HepG2 (cell line): Measurements from ENCODE around the gene ACAD11. TPM values are rescaled to one million over a fixed set of nuclear protein-coding genes. Genes with fewer than 3 reads are reported as not detected.

Experiments used
- ATAC-seq: fragments of 200-7000 bp; cut with Tn5 transposase; 3 replicates; pipeline ENCODE4 v1.9.1; 2020; ENCODE audit warnings: mild to moderate bottlenecking, moderate library complexity
- BruUV-seq: library from RNA; stranded (reverse); fragments of 400-500 nt; replicated peaks from 2 replicates; lab custom pipeline; 2021; lab: Mats Ljungman, UMichigan
- CTCF ChIA-PET: fragments of 300-600 bp; formaldehyde crosslinking; extraction: SDS; loops from one replicate; lab custom pipeline; 2021; ENCODE audit warnings: low total read pairs, inconsistent platforms, low intra/inter-chr PET ratio; lab: Yijun Ruan, JAX
- POLR2A ChIA-PET: fragments of 350-600 bp; sonication (Branson Sonifier 250); formaldehyde crosslinking; loops from one replicate; lab custom pipeline; 2020; ENCODE audit warnings: antibody characterized with exemption, inconsistent platforms; lab: Yijun Ruan, JAX
- DNase-seq: peaks from one replicate; pipeline ENCODE4 v3.0.0-alpha.2; 2015; ENCODE audit warnings: low spot score
- FAIRE-seq: peaks from 3 replicates; lab custom pipeline; 2011; peaks lifted over from hg19 to GRCh38; lab: Jason Lieb, UNC
- H2AFZ ChIP-seq: one replicate; pipeline ENCODE4 v1.6.1; 2011; ENCODE audit warnings: low read length, inconsistent platforms
- H3K27ac ChIP-seq: fragments of 300-600 bp; 3 replicates; pipeline ENCODE4 v1.8.0; 2011; ENCODE audit warnings: mixed run types, mild to moderate bottlenecking, mixed read lengths, low read length, inconsistent platforms; ENCODE audit not compliant: insufficient read depth; ENCODE audit errors: extremely low read length
- H3K27me3 ChIP-seq, 2 experiments: fragments of 200-600 bp in 1 of 2; 2 replicates in 1 of 2; 3 replicates in 1 of 2; pipeline versions ENCODE4 v1.6.0 to v1.8.0; 2011; ENCODE audit warnings: low read length in 2 of 2, mild to moderate bottlenecking in 2 of 2, moderate library complexity in 2 of 2, inconsistent platforms in 1 of 2; ENCODE audit not compliant: insufficient read depth in 2 of 2, control insufficient read depth in 1 of 2
- H3K36me3 ChIP-seq, 2 experiments: fragments of 200-600 bp in 1 of 2; replicated peaks in 1 of 2; 2 replicates in 1 of 2; 3 replicates in 1 of 2; pipeline versions ENCODE4 v1.5.1 to v1.8.0; 2011; ENCODE audit warnings: low read length in 2 of 2, inconsistent platforms in 1 of 2; ENCODE audit not compliant: insufficient read depth in 2 of 2, control insufficient read depth in 1 of 2
- H3K4me1 ChIP-seq: 2 replicates; pipeline ENCODE4 v1.5.1; 2012; ENCODE audit warnings: low read length, inconsistent platforms; ENCODE audit not compliant: insufficient read depth
- H3K4me2 ChIP-seq: 2 replicates; pipeline ENCODE4 v1.6.0; 2011; ENCODE audit warnings: low read depth, low read length, inconsistent platforms
- H3K4me3 ChIP-seq, 3 experiments: fragments of 200-600 bp in 1 of 3; sonication (generic), shearing (Covaris generic) in 1 of 3; replicated peaks in 1 of 3; 2 replicates each; pipeline ENCODE4 v1.5.1; 2011 to 2016; ENCODE audit warnings: low read length in 3 of 3, inconsistent platforms in 2 of 3, low read depth in 2 of 3, mild to moderate bottlenecking in 2 of 3, control low read depth in 1 of 3, mixed read lengths in 1 of 3; ENCODE audit not compliant: insufficient read depth in 1 of 3
- H3K79me2 ChIP-seq: one replicate; pipeline ENCODE4 v1.6.1; 2011; ENCODE audit warnings: low read length, inconsistent platforms; ENCODE audit not compliant: insufficient read depth
- H3K9ac ChIP-seq: 2 replicates; pipeline ENCODE4 v1.6.0; 2011; ENCODE audit warnings: mild to moderate bottlenecking, low read depth, low read length, inconsistent platforms; ENCODE audit not compliant: insufficient read depth
- H3K9me3 ChIP-seq: 2 replicates; pipeline ENCODE4 v1.5.1; 2012; ENCODE audit warnings: mild to moderate bottlenecking, low read length
- H4K20me1 ChIP-seq: 2 replicates; pipeline ENCODE4 v1.6.0; 2011; ENCODE audit warnings: inconsistent platforms, mild to moderate bottlenecking, low read length, moderate library complexity; ENCODE audit not compliant: insufficient read depth
- AKAP8 ChIP-seq: sonication (generic); formaldehyde crosslinking; IDR thresholded peaks from 2 replicates; pipeline ENCODE4 v1.5.1; 2020; ENCODE audit warnings: mild to moderate bottlenecking, missing genetic modification reagents
- FLYWCH1 ChIP-seq: sonication (generic); formaldehyde crosslinking; IDR thresholded peaks from 2 replicates; pipeline ENCODE4 v1.8.1; 2023; ENCODE audit warnings: mild to moderate bottlenecking, missing genetic modification reagents
- GATAD2A ChIP-seq: IDR thresholded peaks from 2 replicates; pipeline ENCODE4 v1.6.1; 2016
- PAF1 ChIP-seq: IDR thresholded peaks from 2 replicates; pipeline ENCODE4 v1.6.1; 2016; ENCODE audit warnings: missing genetic modification reagents, missing compliant biosample characterization
- ZIK1 ChIP-seq: sonication (generic); formaldehyde crosslinking; IDR thresholded peaks from 2 replicates; pipeline ENCODE4 v1.5.0; 2020; ENCODE audit warnings: mild to moderate bottlenecking, low read depth, missing genetic modification reagents, borderline replicate concordance
- ZNF768 ChIP-seq: sonication (generic); formaldehyde crosslinking; IDR thresholded peaks from 2 replicates; pipeline ENCODE4 v1.4.0; 2020; ENCODE audit warnings: missing genetic modification reagents
- ZSCAN30 ChIP-seq: sonication (generic); formaldehyde crosslinking; IDR thresholded peaks from 2 replicates; pipeline ENCODE4 v1.5.0; 2020; ENCODE audit warnings: mild to moderate bottlenecking, missing genetic modification reagents
- WGBS: methylation state at CpG from one replicate; pipeline ENCODE4 v1.1.6; 2017; ENCODE audit warnings: low lambda C conversion rate; 5-methylcytosine and 5-hydroxymethylcytosine counted together
- in situ Hi-C: cut with HindIII; loops from 2 replicates; pipeline ENCODE4 v1.10.0; 2017; ENCODE audit warnings: low pct_unique_long_range_greater_than_20kb; ENCODE audit not compliant: extremely low pct_ligation_motif_present
- intact Hi-C: fragments of 100-400 bp; cut with micrococcal nuclease; formaldehyde crosslinking; loops from one replicate; pipeline ENCODE4 v1.10.0; 2022; ENCODE audit not compliant: unreplicated experiment
- polyA plus RNA-seq, 8 experiments: library from polyadenylated mRNA; depleted of rRNA in 3 of 8; stranded (reverse) in 7 of 8; unstranded in 1 of 8; fragments of >200 nt; fragmentation: Illumina TruSeq in 4 of 8; extraction: Trizol in 4 of 8; gene quantifications; 2 replicates each; pipeline versions ENCODE4 v1.2.1 to v1.2.3, GENCODE V29; 2011 to 2016; ENCODE audit warnings: low read depth in 4 of 8, missing spikeins in 1 of 8, mixed read lengths in 1 of 8; ENCODE audit not compliant: insufficient read depth in 1 of 8
- total RNA-seq, 5 experiments: library from RNA; depleted of rRNA; stranded (reverse); fragments of >200 nt; fragmentation: Illumina TruSeq; extraction: Trizol; gene quantifications; 2 replicates each; pipeline ENCODE4 v1.2.3, GENCODE V29; 2016; ENCODE audit warnings: low read depth in 1 of 5
- TF ChIP-seq, protein P1 (sequence below): sonication (generic); formaldehyde crosslinking; IDR thresholded peaks from 2 replicates; pipeline ENCODE4 v1.4.0; 2020; ENCODE audit warnings: missing genetic modification reagents, borderline replicate concordance
- TF ChIP-seq, protein P2 (sequence below): sonication (generic); formaldehyde crosslinking; IDR thresholded peaks from 2 replicates; pipeline ENCODE4 v1.8.0; 2022; ENCODE audit warnings: mild to moderate bottlenecking, missing genetic modification reagents, borderline replicate concordance
- TF ChIP-seq, protein P3 (sequence below): sonication (generic); formaldehyde crosslinking; IDR thresholded peaks from 2 replicates; pipeline ENCODE4 v1.4.0; 2020; ENCODE audit warnings: missing genetic modification reagents
- TF ChIP-seq, protein P4 (sequence below): sonication (generic); formaldehyde crosslinking; conservative IDR thresholded peaks from 2 replicates; pipeline ENCODE4 v1.8.0; 2022; ENCODE audit warnings: mild to moderate bottlenecking, moderate library complexity, missing genetic modification reagents
- TF ChIP-seq, protein P5 (sequence below): sonication (generic); formaldehyde crosslinking; IDR thresholded peaks from 2 replicates; pipeline ENCODE4 v1.4.0; 2020; ENCODE audit warnings: missing genetic modification reagents

ACAD11 gene
- total and polyA plus RNA-seq, 2 of the 13 experiments (the other 11 are each of a cell fraction or from before 2014, with no cell fraction given) = 30.6 to 56.9 TPM

DNA sequence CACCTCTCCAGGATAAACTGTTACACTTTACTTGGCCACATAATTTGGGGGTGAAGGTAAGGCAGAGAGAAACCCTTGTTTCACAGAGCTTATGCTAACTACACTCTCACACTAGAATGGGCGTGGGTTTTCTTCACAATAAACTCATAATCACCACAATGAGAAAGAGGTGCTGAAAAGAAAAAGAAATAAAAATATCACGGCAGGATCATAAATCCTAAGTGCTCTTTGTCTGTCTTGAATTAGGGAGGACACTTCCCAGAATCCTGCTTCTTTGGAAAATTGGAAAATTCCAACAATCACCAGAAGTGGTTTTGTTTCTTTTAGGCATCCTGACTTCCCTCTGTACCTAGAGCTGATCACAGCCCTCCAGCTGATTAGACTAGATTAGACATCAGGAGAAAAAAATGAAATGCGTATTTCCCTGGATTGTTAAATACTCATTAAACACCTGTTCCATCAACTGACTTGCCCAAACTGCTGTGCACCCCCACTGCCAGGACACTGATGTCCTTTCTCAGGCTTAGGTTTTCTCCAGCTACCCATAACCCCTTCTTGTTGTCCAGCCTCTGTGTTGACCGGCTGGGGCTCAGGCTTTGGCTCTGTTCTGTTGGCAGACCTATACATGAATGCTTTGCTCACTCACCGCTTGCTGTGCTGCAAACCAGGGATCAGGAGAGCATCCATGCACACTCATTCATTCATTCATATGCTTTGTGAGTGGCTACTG, 104.1 kb downstream of the ACAD11 start (continued):
- TF ChIP-seq, protein P1, sequence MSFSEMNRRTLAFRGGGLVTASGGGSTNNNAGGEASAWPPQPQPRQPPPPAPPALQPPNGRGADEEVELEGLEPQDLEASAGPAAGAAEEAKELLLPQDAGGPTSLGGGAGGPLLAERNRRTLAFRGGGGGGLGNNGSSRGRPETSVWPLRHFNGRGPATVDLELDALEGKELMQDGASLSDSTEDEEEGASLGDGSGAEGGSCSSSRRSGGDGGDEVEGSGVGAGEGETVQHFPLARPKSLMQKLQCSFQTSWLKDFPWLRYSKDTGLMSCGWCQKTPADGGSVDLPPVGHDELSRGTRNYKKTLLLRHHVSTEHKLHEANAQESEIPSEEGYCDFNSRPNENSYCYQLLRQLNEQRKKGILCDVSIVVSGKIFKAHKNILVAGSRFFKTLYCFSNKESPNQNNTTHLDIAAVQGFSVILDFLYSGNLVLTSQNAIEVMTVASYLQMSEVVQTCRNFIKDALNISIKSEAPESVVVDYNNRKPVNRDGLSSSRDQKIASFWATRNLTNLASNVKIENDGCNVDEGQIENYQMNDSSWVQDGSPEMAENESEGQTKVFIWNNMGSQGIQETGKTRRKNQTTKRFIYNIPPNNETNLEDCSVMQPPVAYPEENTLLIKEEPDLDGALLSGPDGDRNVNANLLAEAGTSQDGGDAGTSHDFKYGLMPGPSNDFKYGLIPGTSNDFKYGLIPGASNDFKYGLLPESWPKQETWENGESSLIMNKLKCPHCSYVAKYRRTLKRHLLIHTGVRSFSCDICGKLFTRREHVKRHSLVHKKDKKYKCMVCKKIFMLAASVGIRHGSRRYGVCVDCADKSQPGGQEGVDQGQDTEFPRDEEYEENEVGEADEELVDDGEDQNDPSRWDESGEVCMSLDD (CRISPR knock-in tag) = no peak
- TF ChIP-seq, all 625 proteins: peak for 0

DNA sequence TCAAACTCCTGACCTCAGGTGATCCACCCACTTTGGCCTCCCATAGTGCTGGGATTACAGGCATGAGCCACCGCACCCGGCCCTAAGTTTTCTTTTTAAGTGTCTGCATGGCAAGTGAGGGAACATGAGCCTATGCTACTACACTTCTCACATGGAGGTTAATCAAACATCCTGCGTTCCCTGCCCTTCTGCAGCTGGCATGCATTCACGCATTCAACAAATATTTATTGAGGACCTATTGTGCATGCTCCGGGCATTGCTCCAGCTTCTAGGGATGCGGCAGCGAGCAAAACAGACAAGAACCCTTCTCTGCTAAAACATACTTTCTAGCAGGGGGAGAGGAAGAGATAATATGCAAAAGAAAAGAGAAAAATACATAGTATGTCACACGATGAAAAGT, 105.2 kb downstream of the ACAD11 start:
- Histone ChIP-seq H3K9ac (no peak overlapping the region), H3K9me3 (no peaks in the 10 kb centered on the region), H3K4me3 (no peak overlapping the region), H3K4me2 (no peak overlapping the region), H3K79me2 (no peaks in the 10 kb centered on the region), H3K36me3 (peaks cover 0 to 9% of the 10 kb centered on the region in 2 experiments; a peak in 1 of 5 replicates), H3K27ac (no peak overlapping the region), H4K20me1 (no peaks in the 10 kb centered on the region), H3K27me3 (no peaks in the 10 kb centered on the region), H3K4me1 (peaks cover 10% of the 10 kb centered on the region), H2AFZ (no peak overlapping the region)
- CTCF ChIA-PET = no interaction called here
- intact Hi-C loops (no loop called here), in situ Hi-C loops (no loop called here)
- TF ChIP-seq GATAD2A (CRISPR knock-in tag) (no peak), PAF1 (CRISPR knock-in tag) (no peak), FLYWCH1 (CRISPR knock-in tag) (no peak), ZSCAN30 (no peak), ZNF768 (no peak), ZIK1 (CRISPR knock-in tag) (no peak), AKAP8 (no peak)
- TF ChIP-seq, protein P2, sequence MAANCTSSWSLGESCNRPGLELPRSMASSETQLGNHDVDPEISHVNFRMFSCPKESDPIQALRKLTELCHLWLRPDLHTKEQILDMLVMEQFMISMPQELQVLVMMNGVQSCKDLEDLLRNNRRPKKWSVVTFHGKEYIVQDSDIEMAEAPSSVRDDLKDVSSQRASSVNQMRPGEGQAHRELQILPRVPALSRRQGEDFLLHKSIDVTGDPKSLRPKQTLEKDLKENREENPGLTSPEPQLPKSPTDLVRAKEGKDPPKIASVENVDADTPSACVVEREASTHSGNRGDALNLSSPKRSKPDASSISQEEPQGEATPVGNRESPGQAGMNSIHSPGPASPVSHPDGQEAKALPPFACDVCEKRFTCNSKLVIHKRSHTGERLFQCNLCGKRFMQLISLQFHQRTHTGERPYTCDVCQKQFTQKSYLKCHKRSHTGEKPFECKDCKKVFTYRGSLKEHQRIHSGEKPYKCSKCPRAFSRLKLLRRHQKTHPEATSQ (CRISPR knock-in tag) = no peak
- TF ChIP-seq, protein P3, sequence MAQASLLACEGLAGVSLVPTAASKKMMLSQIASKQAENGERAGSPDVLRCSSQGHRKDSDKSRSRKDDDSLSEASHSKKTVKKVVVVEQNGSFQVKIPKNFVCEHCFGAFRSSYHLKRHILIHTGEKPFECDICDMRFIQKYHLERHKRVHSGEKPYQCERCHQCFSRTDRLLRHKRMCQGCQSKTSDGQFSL (CRISPR knock-in tag) = no peak
- TF ChIP-seq, protein P4, sequence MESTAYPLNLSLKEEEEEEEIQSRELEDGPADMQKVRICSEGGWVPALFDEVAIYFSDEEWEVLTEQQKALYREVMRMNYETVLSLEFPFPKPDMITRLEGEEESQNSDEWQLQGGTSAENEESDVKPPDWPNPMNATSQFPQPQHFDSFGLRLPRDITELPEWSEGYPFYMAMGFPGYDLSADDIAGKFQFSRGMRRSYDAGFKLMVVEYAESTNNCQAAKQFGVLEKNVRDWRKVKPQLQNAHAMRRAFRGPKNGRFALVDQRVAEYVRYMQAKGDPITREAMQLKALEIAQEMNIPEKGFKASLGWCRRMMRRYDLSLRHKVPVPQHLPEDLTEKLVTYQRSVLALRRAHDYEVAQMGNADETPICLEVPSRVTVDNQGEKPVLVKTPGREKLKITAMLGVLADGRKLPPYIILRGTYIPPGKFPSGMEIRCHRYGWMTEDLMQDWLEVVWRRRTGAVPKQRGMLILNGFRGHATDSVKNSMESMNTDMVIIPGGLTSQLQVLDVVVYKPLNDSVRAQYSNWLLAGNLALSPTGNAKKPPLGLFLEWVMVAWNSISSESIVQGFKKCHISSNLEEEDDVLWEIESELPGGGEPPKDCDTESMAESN = no peak
- TF ChIP-seq, protein P5, sequence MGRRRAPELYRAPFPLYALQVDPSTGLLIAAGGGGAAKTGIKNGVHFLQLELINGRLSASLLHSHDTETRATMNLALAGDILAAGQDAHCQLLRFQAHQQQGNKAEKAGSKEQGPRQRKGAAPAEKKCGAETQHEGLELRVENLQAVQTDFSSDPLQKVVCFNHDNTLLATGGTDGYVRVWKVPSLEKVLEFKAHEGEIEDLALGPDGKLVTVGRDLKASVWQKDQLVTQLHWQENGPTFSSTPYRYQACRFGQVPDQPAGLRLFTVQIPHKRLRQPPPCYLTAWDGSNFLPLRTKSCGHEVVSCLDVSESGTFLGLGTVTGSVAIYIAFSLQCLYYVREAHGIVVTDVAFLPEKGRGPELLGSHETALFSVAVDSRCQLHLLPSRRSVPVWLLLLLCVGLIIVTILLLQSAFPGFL (CRISPR knock-in tag) = no peak
- ATAC-seq (no peak), DNase-seq (peak; percentile 13), FAIRE-seq (no peak)
- 72% methylated on average over 8 of the region's 8 CpGs for WGBS
- POLR2A ChIA-PET = no interaction called here
- BruUV-seq = no TSS peak
